Thoracic aorta (tissue), 2 donors: ENCODE results near the gene IP6K3. TPM values are rescaled to one million over a fixed set of nuclear protein-coding genes. Genes with fewer than 3 reads are reported as not detected.

Source experiments
- ATAC-seq: fragments of 150-250 bp; one replicate; pipeline ENCODE4 v1.8.0; 2017; ENCODE audit warnings: low read depth; ENCODE audit not compliant: insufficient number of reproducible peaks, low FRiP score
- DNase-seq: peaks from one replicate; pipeline ENCODE4 v3.0.0-alpha.2; 2020; ENCODE audit warnings: low spot score
- H3K27ac ChIP-seq, 2 donors: fragments of 200-600 bp; sonication (generic); 1 replicate in 1 of 2; 2 replicates in 1 of 2; pipeline ENCODE4 v1.5.1; 2016; ENCODE audit warnings: mild to moderate bottlenecking in 2 of 2, moderate library complexity in 2 of 2
- H3K27me3 ChIP-seq: fragments of 200-600 bp; sonication (generic); replicated peaks from 2 replicates; pipeline ENCODE4 v1.6.0; 2016; ENCODE audit warnings: mild to moderate bottlenecking; ENCODE audit not compliant: insufficient read depth
- H3K36me3 ChIP-seq: fragments of 200-600 bp; sonication (generic); one replicate; pipeline ENCODE4 v1.5.1; 2016
- H3K4me1 ChIP-seq, 2 donors: fragments of 200-600 bp; sonication (generic); 1 replicate in 1 of 2; 2 replicates in 1 of 2; pipeline versions ENCODE4 v1.5.1 to v1.6.0; 2016; ENCODE audit warnings: low read depth in 2 of 2, mild to moderate bottlenecking in 1 of 2; ENCODE audit not compliant: control insufficient read depth in 1 of 2
- H3K4me3 ChIP-seq: fragments of 200-600 bp; sonication (generic); 2 replicates; pipeline ENCODE4 v1.5.1; 2016; ENCODE audit warnings: mild to moderate bottlenecking
- H3K9me3 ChIP-seq: fragments of 200-600 bp; sonication (generic); 2 replicates; pipeline ENCODE4 v1.5.1; 2016
- total RNA-seq, 2 donors: library from RNA; depleted of rRNA; stranded (reverse); fragments of >200 nt; gene quantifications; one replicate each; pipeline versions ENCODE4 v1.1.0 to v1.2.3, GENCODE V29; 2016
- TF ChIP-seq, protein P1 (sequence below): fragments of 200-600 bp; sonication (generic); IDR thresholded peaks from one replicate; pipeline ENCODE4 v1.5.1; 2019; ENCODE audit warnings: antibody characterized with exemption

IP6K3 gene
- total RNA-seq, 2 donors from 2014 or later: 0.27 to 0.56 TPM

GRCh38 chr6:33691456-33692077 lies 55.1 kb downstream of the IP6K3 start:
- H3K36me3 ChIP-seq: no peaks in the 10 kb centered on the region
- H3K4me1 ChIP-seq: peaks cover 4 to 6% of the 10 kb centered on the region in 2 donors

DNA sequence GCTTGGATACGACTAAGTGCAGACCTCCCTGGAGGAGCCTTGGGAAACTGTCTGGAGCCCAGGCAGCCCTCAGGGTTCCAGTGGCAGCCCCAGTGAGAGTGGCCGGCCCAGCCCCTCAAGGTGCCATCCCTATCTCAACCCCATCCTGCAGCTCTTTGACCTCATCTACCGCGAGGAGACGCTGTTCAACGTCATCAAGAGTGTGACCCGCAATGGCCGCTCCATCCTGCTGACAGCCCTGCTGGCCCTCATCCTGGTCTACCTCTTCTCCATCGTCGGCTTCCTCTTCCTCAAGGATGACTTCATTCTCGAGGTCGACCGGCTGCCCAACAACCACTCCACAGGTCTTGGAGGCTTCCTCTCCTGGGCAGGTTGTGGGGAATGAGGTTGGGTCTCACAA lies 55.9 kb downstream of the IP6K3 start:
- ATAC-seq: no peak
- Histone ChIP-seq H3K4me1 (peaks cover 0 to 4% of the 10 kb centered on the region in 2 donors), H3K27ac (no peak overlapping the region), H3K9me3 (no peaks in the 10 kb centered on the region), H3K27me3 (no peaks in the 10 kb centered on the region), H3K36me3 (no peaks in the 10 kb centered on the region), H3K4me3 (no peak overlapping the region)
- DNase-seq: no peak
- TF ChIP-seq, protein P1, sequence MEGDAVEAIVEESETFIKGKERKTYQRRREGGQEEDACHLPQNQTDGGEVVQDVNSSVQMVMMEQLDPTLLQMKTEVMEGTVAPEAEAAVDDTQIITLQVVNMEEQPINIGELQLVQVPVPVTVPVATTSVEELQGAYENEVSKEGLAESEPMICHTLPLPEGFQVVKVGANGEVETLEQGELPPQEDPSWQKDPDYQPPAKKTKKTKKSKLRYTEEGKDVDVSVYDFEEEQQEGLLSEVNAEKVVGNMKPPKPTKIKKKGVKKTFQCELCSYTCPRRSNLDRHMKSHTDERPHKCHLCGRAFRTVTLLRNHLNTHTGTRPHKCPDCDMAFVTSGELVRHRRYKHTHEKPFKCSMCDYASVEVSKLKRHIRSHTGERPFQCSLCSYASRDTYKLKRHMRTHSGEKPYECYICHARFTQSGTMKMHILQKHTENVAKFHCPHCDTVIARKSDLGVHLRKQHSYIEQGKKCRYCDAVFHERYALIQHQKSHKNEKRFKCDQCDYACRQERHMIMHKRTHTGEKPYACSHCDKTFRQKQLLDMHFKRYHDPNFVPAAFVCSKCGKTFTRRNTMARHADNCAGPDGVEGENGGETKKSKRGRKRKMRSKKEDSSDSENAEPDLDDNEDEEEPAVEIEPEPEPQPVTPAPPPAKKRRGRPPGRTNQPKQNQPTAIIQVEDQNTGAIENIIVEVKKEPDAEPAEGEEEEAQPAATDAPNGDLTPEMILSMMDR: no peak

More at GRCh38 chr6:33691456-33692077, 55.1 kb downstream of the IP6K3 start:
- Histone ChIP-seq H3K9me3 (no peaks in the 10 kb centered on the region), H3K27ac (no peak overlapping the region), H3K27me3 (no peaks in the 10 kb centered on the region), H3K4me3 (no peak overlapping the region)
- ATAC-seq (no peak), DNase-seq (no peak)
- TF ChIP-seq, protein P1: no peak

DNA sequence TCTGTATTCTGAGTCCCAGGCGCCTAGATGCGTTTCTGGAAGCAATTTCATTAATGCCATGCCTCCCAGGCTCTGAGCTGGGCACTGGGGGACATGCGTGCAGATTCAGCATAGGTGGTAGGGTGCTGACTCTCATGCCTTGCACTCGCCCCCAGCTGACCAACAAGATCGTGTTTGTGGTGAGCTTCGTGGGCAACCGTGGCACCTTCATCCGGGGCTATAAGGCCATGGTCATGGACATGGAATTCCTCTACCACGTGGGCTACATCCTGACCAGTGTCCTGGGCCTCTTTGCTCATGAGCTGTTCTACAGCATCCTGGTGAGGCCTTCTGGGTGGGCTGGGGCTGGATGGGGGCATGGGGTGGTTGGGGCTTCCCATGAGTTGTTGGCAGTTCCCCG lies 56.8 kb downstream of the IP6K3 start:
- TF ChIP-seq, protein P1: no peak
- no peaks in the 10 kb centered on the region for H3K9me3 ChIP-seq
- no peaks in the 10 kb centered on the region for H3K36me3 ChIP-seq

GRCh38 chr6:33689148-33689494 lies 57.6 kb downstream of the IP6K3 start:
- ATAC-seq (no peak), DNase-seq (no peak)
- no peak overlapping the region for H3K27ac ChIP-seq
- no peaks in the 10 kb centered on the region for H3K9me3 ChIP-seq
- H3K27me3 ChIP-seq: no peaks in the 10 kb centered on the region
- H3K4me1 ChIP-seq: peaks cover 0 to 4% of the 10 kb centered on the region in 2 donors
- H3K4me3 ChIP-seq: no peak overlapping the region
- TF ChIP-seq, protein P1: no peak
- H3K36me3 ChIP-seq: no peaks in the 10 kb centered on the region

More for the DNA sequence above, 56.8 kb downstream of the IP6K3 start:
- Histone ChIP-seq H3K4me3 (no peak overlapping the region), H3K27me3 (no peaks in the 10 kb centered on the region), H3K27ac (no peak overlapping the region), H3K4me1 (peaks cover 0 to 4% of the 10 kb centered on the region in 2 donors)
- no peak for DNase-seq
- no peak for ATAC-seq

DNA sequence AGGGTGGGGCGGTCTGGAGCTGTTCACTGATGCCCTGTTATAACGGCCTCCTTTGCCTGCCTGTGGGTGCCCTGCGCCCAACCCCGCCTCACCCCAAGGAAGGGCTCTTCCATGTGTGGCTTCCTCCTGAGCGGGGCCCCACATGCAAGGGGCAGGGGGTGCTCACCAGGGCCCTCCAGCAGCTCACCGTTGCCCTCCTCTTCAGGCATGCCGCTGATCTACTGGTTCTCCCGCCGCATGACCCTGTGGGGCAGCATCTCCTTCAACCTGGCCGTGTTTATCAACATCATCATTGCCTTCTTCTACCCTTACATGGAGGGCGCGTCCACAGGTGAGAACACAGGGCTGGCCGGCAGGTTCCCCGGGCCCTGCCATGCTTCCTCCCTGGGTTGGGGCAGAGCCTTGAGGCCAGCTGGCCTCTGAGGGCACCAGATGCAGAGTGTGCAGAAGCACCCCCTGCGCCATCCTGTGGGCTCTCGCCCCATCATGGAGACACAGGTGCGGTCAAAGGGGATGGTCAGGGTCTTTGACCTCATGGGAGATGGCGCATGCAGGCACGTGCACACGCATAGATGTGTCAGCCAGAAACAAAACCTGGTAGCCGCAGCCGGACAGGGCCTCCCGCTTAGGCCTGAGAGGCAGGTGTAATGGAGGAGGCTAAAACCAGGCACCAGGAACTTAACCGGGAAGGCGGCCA lies 58.1 kb downstream of the IP6K3 start:
- ATAC-seq: no peak
- peaks cover 0 to 4% of the 10 kb centered on the region in 2 donors for H3K4me1 ChIP-seq
- no peak overlapping the region for H3K4me3 ChIP-seq
- no peaks in the 10 kb centered on the region for H3K27me3 ChIP-seq
- TF ChIP-seq, protein P1: no peak
- no peak for DNase-seq
- no peaks in the 10 kb centered on the region for H3K9me3 ChIP-seq
- H3K36me3 ChIP-seq: no peaks in the 10 kb centered on the region
- no peak overlapping the region for H3K27ac ChIP-seq
